ENCODE results near the gene HYOU1. TPM values are rescaled to one million over a fixed set of nuclear protein-coding genes. Genes with fewer than 3 reads are reported as not detected.

The HYOU1 gene
- polyA plus RNA-seq, 1 donor: 83.1 TPM

- no CpG with 5 or more reads among the region's 10 CpGs for WGBS (ENCODE audit: insufficient coverage, low lambda C conversion rate)
- H3K9me3 ChIP-seq (ENCODE audit: control insufficient read depth, low read depth, low read length): no peaks in the 10 kb centered on the region
- H3K4me3 ChIP-seq (ENCODE audit: low read length): peak overlapping the region; percentile 96
- H3K27me3 ChIP-seq (ENCODE audit: control insufficient read depth, insufficient read depth, low read length): no peaks in the 10 kb centered on the region
- peak; percentile 90 to 95 for DNase-seq
- peaks cover 33% of the 10 kb centered on the region for H3K4me1 ChIP-seq (ENCODE audit: control insufficient read depth, insufficient read depth, low read length)
- peaks cover 31% of the 10 kb centered on the region for H3K36me3 ChIP-seq (ENCODE audit: control insufficient read depth, insufficient read depth, low read length)
- H3K27ac ChIP-seq (ENCODE audit: low read length): peak overlapping the region; percentile 93
These were observed 27.5 kb downstream of the HYOU1 start for GRCh38 chr11:119029340-119030028.

GRCh38 chr11:119029069-119029339, 28.0 kb downstream of the HYOU1 start:
- DNase-seq: no peak
- Histone ChIP-seq H3K4me3 (ENCODE audit: low read length) (peak overlapping the region; percentile 96), H3K27ac (ENCODE audit: low read length) (peak overlapping the region; percentile 93), H3K4me1 (ENCODE audit: control insufficient read depth, insufficient read depth, low read length) (peaks cover 37% of the 10 kb centered on the region), H3K9me3 (ENCODE audit: control insufficient read depth, low read depth, low read length) (no peaks in the 10 kb centered on the region), H3K27me3 (ENCODE audit: control insufficient read depth, insufficient read depth, low read length) (no peaks in the 10 kb centered on the region), H3K36me3 (ENCODE audit: control insufficient read depth, insufficient read depth, low read length) (peaks cover 35% of the 10 kb centered on the region)
- WGBS (ENCODE audit: insufficient coverage, low lambda C conversion rate): no CpG with 5 or more reads among the region's 1 CpG

GRCh38 chr11:119028346-119029068, 28.5 kb downstream of the HYOU1 start:
- H3K4me1 ChIP-seq (ENCODE audit: control insufficient read depth, insufficient read depth, low read length): peaks cover 40% of the 10 kb centered on the region
- no peaks in the 10 kb centered on the region for H3K27me3 ChIP-seq (ENCODE audit: control insufficient read depth, insufficient read depth, low read length)
- no CpG with 5 or more reads among the region's 9 CpGs for WGBS (ENCODE audit: insufficient coverage, low lambda C conversion rate)
- H3K36me3 ChIP-seq (ENCODE audit: control insufficient read depth, insufficient read depth, low read length): peaks cover 40% of the 10 kb centered on the region
- H3K27ac ChIP-seq (ENCODE audit: low read length): peak overlapping the region; percentile 93
- DNase-seq: peak in 1 of 2 donors; percentile 32
- peak overlapping the region; percentile 96 for H3K4me3 ChIP-seq (ENCODE audit: low read length)
- no peaks in the 10 kb centered on the region for H3K9me3 ChIP-seq (ENCODE audit: control insufficient read depth, low read depth, low read length)

GRCh38 chr11:119027561-119028345, 29.3 kb downstream of the HYOU1 start:
- no CpG with 5 or more reads among the region's 9 CpGs for WGBS (ENCODE audit: insufficient coverage, low lambda C conversion rate)
- Histone ChIP-seq H3K9me3 (ENCODE audit: control insufficient read depth, low read depth, low read length) (no peaks in the 10 kb centered on the region), H3K27ac (ENCODE audit: low read length) (peak overlapping the region; percentile 93), H3K4me3 (ENCODE audit: low read length) (peak overlapping the region; percentile 96), H3K4me1 (ENCODE audit: control insufficient read depth, insufficient read depth, low read length) (peaks cover 48% of the 10 kb centered on the region), H3K36me3 (ENCODE audit: control insufficient read depth, insufficient read depth, low read length) (peaks cover 46% of the 10 kb centered on the region), H3K27me3 (ENCODE audit: control insufficient read depth, insufficient read depth, low read length) (no peaks in the 10 kb centered on the region)
- no peak for DNase-seq

GRCh38 chr11:119026970-119027369, 30.0 kb downstream of the HYOU1 start:
- Histone ChIP-seq H3K27me3 (ENCODE audit: control insufficient read depth, insufficient read depth, low read length) (no peaks in the 10 kb centered on the region), H3K9me3 (ENCODE audit: control insufficient read depth, low read depth, low read length) (no peaks in the 10 kb centered on the region), H3K27ac (ENCODE audit: low read length) (peak overlapping the region; percentile 93), H3K36me3 (ENCODE audit: control insufficient read depth, insufficient read depth, low read length) (peaks cover 53% of the 10 kb centered on the region), H3K4me3 (ENCODE audit: low read length) (peak overlapping the region; percentile 96), H3K4me1 (ENCODE audit: control insufficient read depth, insufficient read depth, low read length) (peaks cover 55% of the 10 kb centered on the region)
- peak; percentile 73 to 90 for DNase-seq
- WGBS (ENCODE audit: insufficient coverage, low lambda C conversion rate): no CpG with 5 or more reads among the region's 2 CpGs

GRCh38 chr11:119025978-119026766, 30.8 kb downstream of the HYOU1 start:
- Histone ChIP-seq H3K4me3 (ENCODE audit: low read length) (peak overlapping the region; percentile 96), H3K4me1 (ENCODE audit: control insufficient read depth, insufficient read depth, low read length) (peaks cover 62% of the 10 kb centered on the region), H3K27ac (ENCODE audit: low read length) (peak overlapping the region; percentile 93), H3K9me3 (ENCODE audit: control insufficient read depth, low read depth, low read length) (no peaks in the 10 kb centered on the region), H3K27me3 (ENCODE audit: control insufficient read depth, insufficient read depth, low read length) (no peaks in the 10 kb centered on the region), H3K36me3 (ENCODE audit: control insufficient read depth, insufficient read depth, low read length) (peaks cover 53% of the 10 kb centered on the region)
- WGBS (ENCODE audit: insufficient coverage, low lambda C conversion rate): no CpG with 5 or more reads among the region's 16 CpGs
- DNase-seq: peak; percentile 62 to 86

- WGBS (ENCODE audit: insufficient coverage, low lambda C conversion rate): 73% methylated on average over 2 of the region's 5 CpGs
- peak overlapping the region; percentile 96 for H3K4me3 ChIP-seq (ENCODE audit: low read length)
- DNase-seq: peak; percentile 43 to 75
- peaks cover 69% of the 10 kb centered on the region for H3K4me1 ChIP-seq (ENCODE audit: control insufficient read depth, insufficient read depth, low read length)
- H3K9me3 ChIP-seq (ENCODE audit: control insufficient read depth, low read depth, low read length): no peaks in the 10 kb centered on the region
- no peaks in the 10 kb centered on the region for H3K27me3 ChIP-seq (ENCODE audit: control insufficient read depth, insufficient read depth, low read length)
- H3K36me3 ChIP-seq (ENCODE audit: control insufficient read depth, insufficient read depth, low read length): peaks cover 53% of the 10 kb centered on the region
- H3K27ac ChIP-seq (ENCODE audit: low read length): peak overlapping the region; percentile 93
These were observed 31.5 kb downstream of the HYOU1 start for GRCh38 chr11:119025541-119025940.

GRCh38 chr11:119025099-119025473, 31.9 kb downstream of the HYOU1 start:
- no peak for DNase-seq
- Histone ChIP-seq H3K4me1 (ENCODE audit: control insufficient read depth, insufficient read depth, low read length) (peaks cover 72% of the 10 kb centered on the region), H3K9me3 (ENCODE audit: control insufficient read depth, low read depth, low read length) (no peaks in the 10 kb centered on the region), H3K36me3 (ENCODE audit: control insufficient read depth, insufficient read depth, low read length) (peaks cover 53% of the 10 kb centered on the region), H3K27me3 (ENCODE audit: control insufficient read depth, insufficient read depth, low read length) (no peaks in the 10 kb centered on the region), H3K27ac (ENCODE audit: low read length) (peak overlapping the region; percentile 93), H3K4me3 (ENCODE audit: low read length) (peak overlapping the region; percentile 96)
- WGBS (ENCODE audit: insufficient coverage, low lambda C conversion rate): no CpG with 5 or more reads among the region's 5 CpGs

GRCh38 chr11:119024430-119025098, 32.4 kb downstream of the HYOU1 start:
- peaks cover 77% of the 10 kb centered on the region for H3K4me1 ChIP-seq (ENCODE audit: control insufficient read depth, insufficient read depth, low read length)
- H3K36me3 ChIP-seq (ENCODE audit: control insufficient read depth, insufficient read depth, low read length): peaks cover 53% of the 10 kb centered on the region
- no peaks in the 10 kb centered on the region for H3K9me3 ChIP-seq (ENCODE audit: control insufficient read depth, low read depth, low read length)
- H3K4me3 ChIP-seq (ENCODE audit: low read length): peak overlapping the region; percentile 96
- peak in 1 of 2 donors; percentile 60 for DNase-seq
- H3K27ac ChIP-seq (ENCODE audit: low read length): peak overlapping the region; percentile 93
- no CpG with 5 or more reads among the region's 15 CpGs for whole genome bisulfite sequencing (ENCODE audit: insufficient coverage, low lambda C conversion rate)
- no peaks in the 10 kb centered on the region for H3K27me3 ChIP-seq (ENCODE audit: control insufficient read depth, insufficient read depth, low read length)
